Measurements from ENCODE around the gene ZSCAN22. TPM values are rescaled to one million over a fixed set of nuclear protein-coding genes. Genes with fewer than 3 reads are reported as not detected.
A peak's percentile ranks its signal among the peaks of the same experiment; 100 is the strongest.

The ZSCAN22 gene
- polyA plus RNA-seq, 1 donor from 2014 or later = 1.6 TPM

- H3K9me3 ChIP-seq (ENCODE audit: low read length) = no peaks in the 10 kb centered on the region
- H4K20me1 ChIP-seq (ENCODE audit: insufficient read depth) = no peaks in the 10 kb centered on the region
- no peaks in the 10 kb centered on the region for H3K27me3 ChIP-seq (ENCODE audit: insufficient read depth, low read depth, low read length)
- H2AFZ ChIP-seq (ENCODE audit: low read depth, low read length) = no peak overlapping the region
- H3K4me3 ChIP-seq (ENCODE audit: low read length) = peak overlapping the region; percentile 77
- no peak for TF ChIP-seq SMC3 (conservative IDR thresholded peaks at IDR 0.05; ENCODE audit: poor library complexity)
- no peak for TF ChIP-seq EP300 (conservative IDR thresholded peaks at IDR 0.05; ENCODE audit: poor library complexity, severe bottlenecking)
- TF ChIP-seq EZH2 (IDR thresholded peaks at IDR 0.05; ENCODE audit: borderline replicate concordance, insufficient read depth, low read length, poor library complexity, severe bottlenecking) = no peak
- TF ChIP-seq RAD21 (conservative IDR thresholded peaks at IDR 0.05) = no peak
- no peak for TF ChIP-seq REST (IDR thresholded peaks at IDR 0.05; ENCODE audit: borderline replicate concordance)
- no peak for TF ChIP-seq CTCF (IDR thresholded peaks at IDR 0.05; ENCODE audit: poor library complexity, severe bottlenecking)
- TF ChIP-seq POLR2AphosphoS5 (IDR thresholded peaks at IDR 0.05) = no peak
- TF ChIP-seq MXI1 (conservative IDR thresholded peaks at IDR 0.05; ENCODE audit: poor library complexity, severe bottlenecking) = no peak
- H3K36me3 ChIP-seq (ENCODE audit: insufficient read depth, low read length) = no peaks in the 10 kb centered on the region
- no peaks in the 10 kb centered on the region for H3F3A ChIP-seq (ENCODE audit: insufficient read depth, low read length, poor library complexity, severe bottlenecking)
- H3K79me2 ChIP-seq (replicated peaks; ENCODE audit: insufficient read depth, low read length) = peaks cover 43% of the 10 kb centered on the region
- no peaks in the 10 kb centered on the region for H3K9me2 ChIP-seq (ENCODE audit: insufficient read depth, low read length)
- H3K27ac ChIP-seq (ENCODE audit: low read length) = peak overlapping the region; percentile 92
- peak overlapping the region; percentile 95 for H3K4me2 ChIP-seq (ENCODE audit: low read length)
- peak overlapping the region; percentile 91 for H3K9ac ChIP-seq (ENCODE audit: low read length)
Measured at GRCh38 chr19:58325311-58326022, 1.3 kb upstream of the ZSCAN22 start.

GRCh38 chr19:58326501-58326913 lies 287 bp upstream of the ZSCAN22 start:
- no peaks in the 10 kb centered on the region for H3K36me3 ChIP-seq (ENCODE audit: insufficient read depth, low read length)
- H4K20me1 ChIP-seq (ENCODE audit: insufficient read depth) = no peaks in the 10 kb centered on the region
- H3K4me3 ChIP-seq (ENCODE audit: low read length) = peak overlapping the region; percentile 77
- peak overlapping the region; percentile 91 for H3K9ac ChIP-seq (ENCODE audit: low read length)
- no peaks in the 10 kb centered on the region for H3K9me2 ChIP-seq (ENCODE audit: insufficient read depth, low read length)
- no peaks in the 10 kb centered on the region for H3K27me3 ChIP-seq (ENCODE audit: insufficient read depth, low read depth, low read length)
- H3K79me2 ChIP-seq (replicated peaks; ENCODE audit: insufficient read depth, low read length) = peaks cover 43% of the 10 kb centered on the region
- H2AFZ ChIP-seq (ENCODE audit: low read depth, low read length) = peak overlapping the region; percentile 71
- H3K27ac ChIP-seq (ENCODE audit: low read length) = peak overlapping the region; percentile 92
- H3K4me2 ChIP-seq (ENCODE audit: low read length) = peak overlapping the region; percentile 95
- no peaks in the 10 kb centered on the region for H3F3A ChIP-seq (ENCODE audit: insufficient read depth, low read length, poor library complexity, severe bottlenecking)
- TF ChIP-seq POLR2AphosphoS5 (IDR thresholded peaks at IDR 0.05) (peak; percentile 89), SMC3 (conservative IDR thresholded peaks at IDR 0.05; ENCODE audit: poor library complexity) (no peak), EZH2 (IDR thresholded peaks at IDR 0.05; ENCODE audit: borderline replicate concordance, insufficient read depth, low read length, poor library complexity, severe bottlenecking) (no peak), EP300 (conservative IDR thresholded peaks at IDR 0.05; ENCODE audit: poor library complexity, severe bottlenecking) (no peak), RAD21 (conservative IDR thresholded peaks at IDR 0.05) (no peak)
- no peaks in the 10 kb centered on the region for H3K9me3 ChIP-seq (ENCODE audit: low read length)

Measured in neural cell (in vitro differentiated cells).